Right lung (tissue), 5 donors: ENCODE data around the gene EIF2AK3. TPM values are rescaled to one million over a fixed set of nuclear protein-coding genes. Genes with fewer than 3 reads are reported as not detected.

Experiments used
- DNase-seq, 2 donors: peaks; one replicate each; pipeline ENCODE4 v3.0.0-alpha.2; 2013
- polyA plus RNA-seq, 5 donors: library from polyadenylated mRNA; unstranded; fragments of 120-200 nt; gene quantifications; one replicate each; pipeline versions ENCODE4 v1.2.1 to v1.2.3, GENCODE V29; 2013; ENCODE audit warnings: inconsistent platforms in 1 of 5, low replicate concordance in 1 of 5; ENCODE audit not compliant: insufficient read length in 5 of 5, insufficient read depth in 1 of 5

The EIF2AK3 gene
- polyA plus RNA-seq, 5 donors: 22.4 to 29.8 (median 29.0) TPM

DNA sequence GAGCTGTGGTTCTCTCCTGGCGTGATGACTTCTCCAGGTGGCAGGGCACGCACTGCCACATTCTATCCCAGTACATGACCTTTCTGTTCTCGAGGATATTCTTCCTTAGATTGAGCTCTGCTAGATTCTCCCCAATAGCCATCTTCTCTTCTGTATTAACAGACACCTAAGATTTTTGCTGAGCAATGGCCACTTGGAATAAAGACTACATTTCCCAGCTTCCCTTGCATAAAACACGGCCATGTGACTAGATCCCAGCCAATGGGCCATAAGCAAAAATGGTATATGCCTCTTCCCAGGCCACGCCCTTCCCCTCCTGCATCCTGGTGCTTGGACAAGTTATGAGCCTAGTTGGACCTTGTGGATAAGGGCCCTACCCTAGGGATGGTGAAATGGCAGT is 82.1 kb downstream of the EIF2AK3 start:
- no peak for DNase-seq

- no peak for DNase-seq
These were observed 83.7 kb downstream of the EIF2AK3 start for GRCh38 chr2:88543541-88544057.

GRCh38 chr2:88542668-88543067 is 84.6 kb downstream of the EIF2AK3 start:
- no peak for DNase-seq

GRCh38 chr2:88540346-88540745 is 86.9 kb downstream of the EIF2AK3 start:
- no peak for DNase-seq

GRCh38 chr2:88538362-88538917 is 88.8 kb downstream of the EIF2AK3 start:
- no peak for DNase-seq

DNA sequence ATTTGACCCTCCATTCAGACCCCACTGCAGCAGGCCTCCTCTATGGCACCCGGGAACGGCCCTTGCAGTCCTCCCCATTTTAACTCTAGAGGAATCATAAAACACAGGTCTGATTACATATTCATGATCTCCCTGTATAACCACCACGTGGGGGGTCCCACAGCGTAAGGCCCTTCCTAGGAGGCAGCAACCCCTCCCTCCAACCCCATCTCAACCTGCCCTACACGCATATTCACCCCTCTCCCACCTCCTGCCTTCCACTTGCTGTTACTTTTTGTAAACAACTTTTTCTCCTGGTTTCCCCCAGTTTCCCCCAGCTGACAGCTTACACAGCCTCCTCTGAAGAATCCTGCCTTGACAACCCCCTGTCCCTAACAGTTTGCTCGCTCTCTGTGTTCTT is 89.6 kb downstream of the EIF2AK3 start:
- no peak for DNase-seq

DNA sequence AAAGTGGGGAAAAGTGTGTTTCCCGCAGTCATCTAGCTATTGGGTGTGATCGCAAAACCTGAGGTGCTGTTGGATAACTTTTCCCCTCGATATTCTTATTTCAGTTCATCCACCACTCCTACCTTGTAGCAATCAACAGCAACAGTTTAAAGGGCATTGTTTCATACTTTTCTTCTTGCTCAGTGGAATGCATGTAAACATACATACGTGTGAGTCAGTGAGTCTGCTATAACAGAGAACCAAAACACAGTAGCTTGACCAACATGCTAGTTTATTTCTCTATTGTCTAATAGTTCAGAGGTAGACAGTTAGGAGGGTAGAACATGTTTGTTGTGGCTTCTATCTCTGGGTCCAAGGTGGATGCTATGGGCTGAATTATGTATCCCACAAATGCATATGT is 97.2 kb downstream of the EIF2AK3 start:
- DNase-seq: no peak

DNA sequence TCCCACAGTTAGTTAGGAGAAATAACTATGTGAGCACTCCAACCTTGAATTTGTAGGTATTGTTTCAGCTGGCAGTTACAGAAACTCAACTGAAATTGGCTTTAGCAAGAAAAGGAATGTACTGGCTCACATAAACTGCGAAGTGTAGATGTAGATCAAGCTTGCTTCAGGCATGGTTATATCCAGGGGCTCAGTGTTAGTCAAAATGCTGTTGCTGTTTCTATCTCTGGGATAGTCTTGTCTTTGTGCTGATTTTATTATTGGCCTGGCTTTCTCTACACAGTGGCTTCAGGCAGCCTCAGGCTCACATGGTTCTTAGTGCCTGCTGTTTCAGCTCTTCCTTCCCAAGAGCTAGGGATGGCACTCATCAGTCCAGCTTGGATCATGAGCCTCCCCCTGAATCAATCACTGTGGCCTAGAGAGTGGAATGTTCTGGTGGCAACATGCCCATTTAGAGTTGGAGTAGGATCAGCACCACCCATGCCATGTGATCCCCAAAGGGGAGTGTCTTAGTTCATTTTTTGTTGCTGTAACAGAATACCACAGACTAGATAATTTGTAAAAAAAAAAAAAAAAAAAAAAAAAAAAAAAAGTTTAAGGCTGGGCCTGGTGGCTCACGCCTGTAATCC is 105.7 kb downstream of the EIF2AK3 start:
- DNase-seq: no peak

- no peak for DNase-seq
These were observed 109.5 kb downstream of the EIF2AK3 start for GRCh38 chr2:88517759-88518201.

Other genes with a start within 250 kb of the EIF2AK3 start
- under 1 TPM in 2 of 5 donors, not detected in 3; 0.04 to 0.07 TPM for gene FOXI3, start 174.8 kb downstream of the EIF2AK3 start, polyA plus RNA-seq
- 10 to 100 TPM; 33.0 to 35.3 (median 34.1) TPM for gene RPIA, start 64.2 kb upstream of the EIF2AK3 start, polyA plus RNA-seq